Measurements from ENCODE around the gene TAS1R3. TPM values are rescaled to one million over a fixed set of nuclear protein-coding genes. Genes with fewer than 3 reads are reported as not detected.
A peak's percentile ranks its signal among the peaks of the same experiment; 100 is the strongest.

TAS1R3 gene
- polyA plus RNA-seq, 12 donors, result 1.0 to 4.6 (median 2.1) TPM; not detected in 2

DNA sequence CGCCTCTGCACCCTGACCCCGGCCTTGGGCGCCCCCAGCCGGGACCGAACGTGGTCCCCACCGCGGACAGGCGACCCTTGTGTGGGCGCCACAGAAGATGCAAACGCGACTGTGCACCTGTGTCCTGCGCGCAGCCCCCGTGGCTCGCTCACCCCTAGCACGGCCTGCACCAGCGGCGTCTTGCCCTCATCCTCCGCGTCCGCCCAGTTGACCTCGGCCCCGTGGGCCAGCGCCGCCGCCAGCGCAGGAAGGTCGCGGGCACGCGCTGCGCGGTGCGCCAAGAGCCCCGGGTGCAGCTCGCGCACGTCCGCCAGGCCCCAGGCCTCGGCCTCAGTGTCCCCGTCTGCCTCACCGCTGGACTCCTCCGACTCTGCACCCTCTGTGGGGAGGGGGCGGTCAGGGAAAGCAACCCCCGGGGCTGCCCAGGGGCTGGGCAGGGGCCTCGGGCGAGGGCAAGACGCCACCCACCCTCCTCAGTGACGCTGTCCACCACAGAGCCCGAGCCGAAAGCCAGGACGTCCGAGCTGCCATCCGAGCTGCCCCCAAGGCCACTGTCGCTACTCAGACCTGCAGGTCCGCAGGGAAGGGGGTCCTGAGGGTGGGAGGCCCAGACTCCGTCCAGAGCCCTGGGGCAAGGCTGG is 36.7 kb upstream of the TAS1R3 start:
- DNase-seq, result no peak

DNA sequence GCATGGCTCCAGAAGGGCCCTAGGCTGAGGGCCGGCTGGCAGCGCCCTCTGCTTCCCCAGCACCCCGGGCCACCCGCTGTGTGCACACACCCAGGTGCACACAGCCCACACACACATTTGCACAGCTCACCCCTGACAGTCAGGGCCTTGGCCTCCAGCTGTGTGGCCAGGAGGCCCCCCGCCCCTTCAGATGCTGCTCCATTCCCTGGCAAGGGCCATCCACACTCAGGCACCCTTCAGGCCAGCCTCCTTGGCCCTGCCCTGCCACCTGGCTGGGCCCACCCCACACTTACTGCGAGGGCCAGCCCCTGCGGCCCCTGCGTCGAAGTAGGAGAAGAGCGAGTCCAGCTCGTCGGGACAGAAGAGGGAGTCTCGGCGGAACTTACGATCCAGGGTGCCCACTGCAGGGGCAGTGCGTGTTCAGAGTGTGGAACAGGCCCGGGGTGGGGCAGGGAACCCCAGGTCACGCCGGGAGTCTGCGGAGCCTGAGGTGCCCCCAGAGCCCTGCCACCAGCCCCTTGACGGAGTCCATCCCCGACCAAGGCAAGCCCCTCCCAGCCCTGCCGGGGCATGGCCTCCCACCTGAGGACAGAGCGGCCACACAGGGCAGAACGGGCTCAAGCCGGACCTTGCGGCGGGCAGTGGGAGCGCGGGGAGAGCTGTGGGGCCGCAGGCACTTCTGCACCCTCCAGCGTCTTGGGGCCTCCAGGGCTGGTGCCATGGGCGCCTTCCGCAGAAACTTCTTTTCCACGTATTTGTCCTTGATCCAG is 35.7 kb upstream of the TAS1R3 start:
- DNase-seq, result no peak

DNA sequence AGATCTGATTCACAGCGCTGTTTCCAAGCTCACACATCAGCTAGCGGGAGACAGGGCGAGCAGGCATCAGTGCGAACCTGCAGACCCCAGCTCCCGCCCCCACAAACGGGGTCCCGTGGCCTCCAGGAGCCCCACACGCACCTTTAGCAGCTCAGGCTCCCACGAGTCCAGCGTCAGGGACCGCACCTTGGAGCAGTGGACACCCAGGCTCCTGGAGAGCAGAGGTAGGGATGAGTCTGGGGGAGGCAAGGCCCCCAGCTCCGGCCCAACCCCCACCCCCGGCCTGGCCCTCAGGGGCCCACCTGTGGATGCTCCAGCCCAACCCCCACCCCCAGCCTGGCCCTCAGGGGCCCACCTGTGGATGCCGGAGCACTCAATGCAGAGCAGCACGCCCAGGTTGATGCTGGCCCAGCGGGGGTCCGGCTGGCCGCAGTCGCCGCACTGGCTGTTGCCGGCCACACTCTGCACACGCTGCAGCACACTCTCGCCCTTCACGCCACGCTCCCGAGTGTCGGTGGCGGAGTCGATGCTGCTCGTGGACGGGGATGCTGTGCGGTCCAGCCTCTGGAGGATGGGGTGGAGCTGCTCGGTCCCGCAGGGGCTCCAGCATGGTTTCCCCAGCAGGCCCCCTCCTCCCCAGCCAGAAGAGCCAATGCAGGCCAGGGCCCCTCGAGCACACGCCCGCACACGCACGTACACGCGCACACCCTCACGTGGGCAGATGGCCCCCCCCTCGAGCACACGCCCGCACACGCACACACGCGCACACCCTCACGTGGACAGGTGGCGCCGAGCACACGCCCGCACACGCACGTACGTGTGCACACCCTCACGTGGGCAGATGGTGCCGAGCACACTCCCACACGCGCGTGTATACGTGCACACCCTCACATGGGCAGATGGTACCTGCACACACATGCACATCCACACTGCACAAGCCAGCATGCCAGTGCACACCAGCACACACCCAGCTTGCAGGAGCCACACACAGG is 34.7 kb upstream of the TAS1R3 start:
- no peak for DNase-seq

DNA sequence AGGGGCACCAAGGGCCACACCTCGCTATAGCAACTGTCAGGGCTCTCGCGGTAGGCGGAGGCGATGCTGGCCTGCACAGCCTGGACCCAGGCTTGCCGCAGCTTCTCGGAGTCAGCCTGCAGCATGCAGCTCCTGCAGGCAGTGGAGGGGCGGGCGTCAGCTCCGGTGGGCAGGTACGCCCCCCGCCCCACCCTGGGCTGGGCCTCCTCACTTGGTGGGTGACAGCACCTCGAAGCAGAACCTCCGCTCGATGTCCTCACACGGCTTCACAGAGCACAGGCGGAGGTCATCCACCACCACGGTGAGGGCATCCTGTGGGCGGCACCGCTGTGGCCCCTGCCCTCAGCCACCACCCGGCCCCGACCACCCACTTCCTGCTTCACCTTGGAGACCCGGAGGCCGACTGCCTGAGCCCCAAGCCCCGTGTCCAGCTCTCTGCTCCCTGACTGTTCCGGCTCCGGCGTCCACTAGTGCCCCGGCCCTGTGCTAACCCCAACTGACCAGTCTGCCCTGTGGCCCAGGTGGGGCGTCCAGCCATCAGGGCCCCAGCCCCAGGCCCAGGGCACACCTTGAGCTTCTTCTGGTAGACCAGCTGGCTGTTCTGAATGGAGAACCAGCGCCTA is 33.2 kb upstream of the TAS1R3 start:
- no peak for DNase-seq

DNA sequence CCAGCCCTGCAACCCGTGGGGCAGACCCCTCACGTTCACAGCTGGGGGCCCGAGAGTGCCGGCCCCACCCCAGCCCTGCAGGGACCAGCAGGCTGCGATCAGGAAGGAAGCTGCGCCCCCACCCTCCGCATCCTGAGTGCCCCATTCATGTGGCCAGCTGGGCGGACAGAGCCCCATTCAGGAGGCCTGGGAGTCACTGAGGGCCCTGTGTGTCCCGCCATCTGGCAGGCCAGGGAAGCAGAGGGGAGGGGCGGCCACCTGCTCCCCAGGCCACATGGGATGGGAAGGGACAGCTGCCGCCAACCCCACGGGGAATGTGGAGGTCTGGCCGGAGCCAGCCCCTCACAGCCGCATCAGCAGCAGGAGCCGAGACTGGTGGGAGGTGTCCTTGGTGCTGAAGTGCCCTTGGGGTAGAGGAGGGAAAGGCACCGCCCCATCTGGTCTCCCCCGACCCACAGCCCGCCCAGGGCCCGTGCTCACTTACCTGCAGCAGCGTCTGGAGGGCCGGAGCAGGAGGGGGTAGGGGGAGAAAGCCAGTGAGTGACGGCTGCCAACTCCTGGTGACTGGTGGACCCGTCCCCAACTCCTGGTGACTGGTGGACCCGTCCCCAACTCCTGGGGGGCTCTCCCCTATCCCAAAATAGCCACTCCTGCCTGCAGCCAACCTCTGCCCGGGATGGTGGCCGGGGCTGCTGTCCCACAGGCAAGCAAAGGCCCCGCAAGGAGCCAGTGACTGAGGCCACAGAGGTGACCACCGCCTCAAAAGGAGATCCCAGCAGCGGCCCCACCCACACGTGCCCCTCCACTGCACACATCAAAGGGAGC is 32.0 kb upstream of the TAS1R3 start:
- DNase-seq, result peak; percentile 50

DNA sequence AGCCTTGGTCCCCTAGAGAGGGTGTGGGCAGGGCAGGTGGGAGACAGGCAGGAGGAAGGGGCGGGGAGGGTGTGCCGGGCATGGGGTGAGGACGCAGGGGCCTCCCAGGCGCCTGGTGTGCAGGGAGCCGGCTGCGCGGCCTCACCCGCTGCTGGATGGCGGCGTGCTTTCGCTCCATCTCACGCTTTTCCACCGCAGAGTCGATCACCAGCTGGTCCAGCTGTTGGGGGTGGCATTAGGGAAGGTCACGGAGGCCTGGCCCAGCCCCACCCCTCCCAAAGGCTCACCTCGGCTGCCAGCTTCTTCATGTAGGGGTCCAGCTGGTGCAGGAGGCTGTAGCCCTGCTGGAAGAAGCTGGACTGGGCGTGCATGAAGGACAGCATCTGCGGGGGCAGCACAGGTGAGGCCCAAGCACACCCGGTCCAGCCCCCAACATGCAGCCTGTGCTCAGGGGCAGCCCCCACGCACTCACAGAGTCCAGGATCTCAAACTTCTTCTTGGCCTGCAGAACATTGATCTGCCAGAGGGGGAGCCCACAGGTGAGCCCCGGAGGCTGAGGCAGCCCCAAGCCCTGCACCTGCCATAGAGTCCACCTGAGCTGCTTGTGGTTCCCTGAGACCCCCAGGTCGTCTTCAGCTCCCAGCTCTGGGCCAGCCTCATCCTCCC is 31.3 kb upstream of the TAS1R3 start:
- no peak for DNase-seq

DNA sequence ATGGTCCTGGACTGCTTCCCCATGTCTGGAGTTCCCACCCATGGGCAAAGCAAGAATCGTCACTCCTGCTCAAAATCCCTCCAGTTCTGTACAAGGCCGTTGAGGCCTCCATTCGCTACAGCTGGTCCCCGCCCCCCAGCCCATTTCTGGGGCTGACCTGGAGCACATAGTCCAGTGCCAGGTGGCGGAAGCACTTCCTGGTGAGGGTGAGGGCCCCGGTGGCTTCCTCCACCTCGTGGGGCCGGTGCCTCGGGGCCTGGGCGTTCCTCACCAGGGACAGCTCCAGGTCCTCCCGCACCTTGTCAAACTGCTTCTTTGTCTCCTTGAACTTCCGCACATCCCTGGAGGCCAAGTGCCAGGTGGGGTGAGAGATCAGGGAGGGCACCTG is 30.7 kb upstream of the TAS1R3 start:
- DNase-seq, result no peak

DNA sequence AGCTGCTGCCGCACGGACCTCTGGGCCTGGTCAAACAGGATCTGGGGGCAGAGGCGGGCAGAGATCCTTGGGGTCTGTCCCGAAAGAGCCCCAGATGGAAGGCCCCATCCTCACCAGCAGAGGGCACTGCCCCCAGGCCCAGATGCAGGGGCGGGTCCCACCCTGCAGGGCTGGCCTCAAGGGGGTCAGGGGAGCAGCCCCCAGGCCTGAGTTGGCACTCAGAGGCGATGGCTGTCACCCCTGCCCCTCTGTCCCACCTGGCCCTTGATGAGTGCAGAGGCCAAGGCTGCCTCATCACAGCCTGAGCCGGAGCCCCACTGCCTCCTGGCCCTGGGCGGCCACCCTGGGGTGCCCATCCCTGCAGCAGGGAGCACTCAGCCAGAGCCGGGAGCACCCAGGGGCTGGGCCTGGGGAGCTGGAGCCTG is 29.1 kb upstream of the TAS1R3 start:
- no peak for DNase-seq

DNA sequence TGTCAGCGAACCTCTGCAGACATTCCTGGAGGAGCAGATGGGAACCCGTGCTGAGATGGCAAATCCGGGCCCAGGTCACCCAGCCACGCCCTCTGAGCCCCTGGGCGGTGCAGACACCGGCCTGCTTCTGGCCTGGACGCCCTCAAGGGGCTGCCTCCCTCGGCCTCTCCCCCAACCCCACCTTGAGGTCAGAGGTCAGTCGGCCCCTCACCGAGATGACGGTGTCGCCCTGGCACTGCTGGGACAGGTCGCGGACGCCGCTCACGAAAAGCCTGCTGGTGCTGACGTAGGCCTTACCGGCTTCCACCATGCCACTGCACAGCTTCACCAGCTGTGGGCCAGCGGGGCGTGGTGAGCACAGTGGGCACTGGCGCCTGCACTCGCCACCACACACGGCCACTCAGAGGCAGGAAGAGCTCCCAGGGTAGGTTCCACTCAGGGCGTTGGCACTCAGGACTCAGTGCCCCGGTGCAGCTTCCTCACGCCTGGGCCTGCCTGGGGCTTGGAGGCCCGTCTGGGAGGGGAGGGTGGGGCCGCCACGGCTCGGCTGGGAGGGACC is 28.1 kb upstream of the TAS1R3 start:
- no peak for DNase-seq

DNA sequence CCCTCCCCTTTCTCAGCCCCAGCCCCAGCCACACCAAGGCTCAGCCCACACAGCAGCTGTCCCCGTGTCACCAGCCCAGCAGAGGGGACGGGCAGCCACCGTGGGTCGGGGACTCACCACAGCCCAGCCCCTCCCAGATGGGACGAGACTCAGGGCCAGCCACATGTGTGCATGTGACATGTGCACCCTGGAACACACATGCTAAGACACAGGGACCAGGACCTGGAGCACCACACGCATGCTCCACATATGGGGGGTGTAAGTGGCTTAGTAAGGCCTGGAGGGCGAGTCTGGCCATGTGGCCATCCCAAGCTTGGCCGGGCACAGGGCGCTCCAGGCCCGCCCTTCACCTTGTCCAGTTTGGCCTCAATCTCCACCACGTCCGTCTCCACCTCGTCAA is 27.3 kb upstream of the TAS1R3 start:
- no peak for DNase-seq

DNA sequence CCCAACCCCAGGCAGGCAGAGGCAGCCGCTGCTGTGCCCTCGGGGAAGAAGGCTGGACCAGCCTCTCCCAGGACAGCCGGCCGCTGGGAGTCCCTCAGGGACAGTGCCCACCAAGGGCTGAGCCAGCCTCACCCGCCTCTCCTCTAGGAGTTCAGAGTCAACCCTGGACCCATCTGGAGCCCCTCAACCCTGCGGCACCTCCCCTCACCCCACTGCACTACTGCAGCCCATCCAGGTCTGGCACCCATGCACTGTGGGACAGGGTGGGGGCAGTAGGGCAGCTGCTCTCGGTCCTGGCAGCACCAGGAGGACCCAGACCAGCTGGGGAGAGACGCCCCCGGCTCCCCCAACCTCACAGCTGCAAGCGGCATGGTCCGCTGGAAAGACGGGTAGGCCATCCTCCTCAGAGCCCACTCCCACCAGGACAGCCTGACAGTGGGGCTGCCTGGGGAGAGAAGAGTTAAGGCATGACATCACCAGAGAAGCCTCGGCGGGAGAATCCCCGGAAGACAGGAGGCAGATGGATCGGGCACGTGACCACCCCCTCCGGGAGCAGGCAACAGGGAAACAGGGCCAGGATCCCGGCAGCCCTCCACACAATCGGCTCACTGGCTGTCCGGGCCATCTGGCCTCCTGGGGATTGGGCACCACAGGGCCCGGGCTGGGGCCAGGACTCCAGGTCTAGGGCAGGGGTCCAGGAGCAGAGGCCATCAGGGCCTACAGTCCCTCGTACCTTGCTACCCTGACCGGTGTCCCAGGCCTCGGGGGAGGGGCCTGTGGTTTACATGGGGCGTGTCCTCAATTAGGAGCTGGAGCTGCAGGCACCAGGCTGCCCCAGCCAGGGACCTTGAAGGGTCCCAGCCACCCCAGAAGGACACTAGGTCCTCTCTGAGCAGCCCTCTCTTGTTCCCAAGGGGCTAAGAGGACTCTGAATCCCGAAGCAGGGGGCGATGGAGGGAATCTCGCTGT is 26.5 kb upstream of the TAS1R3 start:
- no peak for DNase-seq

DNA sequence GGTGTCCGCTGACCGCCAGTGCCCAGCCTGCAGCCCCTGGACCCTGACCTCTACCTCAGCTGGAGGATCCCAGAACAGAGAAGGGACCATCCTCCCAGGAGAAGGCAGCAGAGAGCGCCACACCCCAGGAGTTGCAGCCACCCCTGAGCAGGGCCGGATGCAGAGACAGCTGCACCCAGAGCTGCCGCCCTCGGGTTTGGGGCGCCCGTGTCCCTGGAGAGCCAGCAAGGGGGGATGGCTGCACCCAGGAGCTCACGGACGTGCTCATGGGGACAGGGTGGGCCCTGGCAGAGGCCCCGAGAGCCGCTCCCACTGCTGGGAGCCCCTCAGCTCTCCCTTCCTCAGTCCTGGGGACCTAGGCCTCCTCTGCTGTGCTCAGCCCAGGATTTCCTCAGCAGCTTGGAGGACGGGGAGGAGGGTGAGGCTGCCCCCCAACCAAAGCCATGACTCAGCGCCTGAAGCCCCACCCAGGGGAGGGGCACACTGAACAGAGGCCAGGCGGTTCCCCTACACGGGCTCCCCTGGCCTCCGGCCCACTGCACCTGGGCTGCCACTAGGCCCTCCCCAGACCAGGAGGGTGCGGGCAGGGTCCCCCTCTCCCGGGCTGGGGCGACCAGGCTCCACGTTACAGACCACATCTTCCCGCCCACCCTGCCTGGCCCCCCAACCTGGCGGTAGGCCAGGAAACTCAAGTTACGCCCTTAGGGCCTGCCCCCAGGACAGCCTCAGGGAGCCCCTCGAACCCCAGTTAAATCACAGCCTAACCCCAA is 25.6 kb upstream of the TAS1R3 start:
- DNase-seq, result peak; percentile 63

DNA sequence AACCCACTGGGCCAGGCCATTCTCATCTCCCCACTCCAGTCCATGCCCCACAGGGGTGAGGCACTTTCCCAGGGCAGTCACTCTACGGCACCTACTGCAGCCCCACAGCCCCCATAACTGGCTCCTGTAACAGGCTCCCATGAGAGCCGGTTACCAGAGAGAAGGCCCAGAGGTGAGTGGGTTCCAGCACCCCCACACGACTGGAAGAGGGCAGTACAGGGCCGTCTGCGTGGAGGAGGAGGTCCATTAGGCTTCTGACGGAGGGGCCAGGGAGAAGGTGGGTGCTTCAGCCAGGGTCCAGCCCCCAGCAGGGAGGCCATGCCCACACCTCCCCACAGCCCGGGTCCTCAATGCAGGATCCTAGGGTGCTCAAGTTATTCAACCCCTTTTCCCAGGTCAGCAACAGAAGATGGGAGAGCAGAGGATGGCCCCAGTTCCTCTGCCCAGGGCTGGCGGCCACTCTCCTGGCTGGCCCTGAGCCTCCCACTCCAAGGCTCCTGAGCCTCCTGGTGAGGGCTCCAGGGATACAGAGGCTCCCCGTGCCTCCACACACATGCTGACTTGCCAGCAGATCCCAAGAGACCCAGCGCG is 24.9 kb upstream of the TAS1R3 start:
- no peak for DNase-seq

DNA sequence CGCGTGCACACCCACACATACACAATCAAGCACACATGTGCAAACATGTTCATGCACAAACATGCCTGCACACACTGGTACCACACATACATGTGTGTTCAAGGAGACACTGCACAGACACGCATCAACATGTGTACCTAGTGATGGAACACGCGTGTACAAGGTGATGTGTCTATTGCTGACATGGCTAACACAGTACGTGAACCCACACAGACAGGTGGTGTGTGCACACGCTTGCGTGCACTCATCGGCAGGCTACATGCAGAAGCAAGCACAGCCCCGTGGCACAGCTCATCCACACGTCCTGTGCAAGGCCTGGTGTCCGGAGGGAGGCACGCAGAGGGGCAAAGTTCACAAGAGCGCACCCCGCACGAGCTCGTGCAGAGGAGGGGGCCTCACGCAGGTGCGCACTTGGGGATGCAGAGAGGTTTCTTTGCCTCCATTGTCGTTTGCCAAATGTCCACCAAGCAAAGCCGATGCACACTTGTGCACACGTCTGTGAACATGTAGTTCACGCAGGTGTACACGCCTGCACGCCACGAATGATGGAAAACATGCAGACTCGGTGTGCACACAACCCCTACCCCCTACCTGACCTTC is 24.3 kb upstream of the TAS1R3 start:
- DNase-seq, result no peak

DNA sequence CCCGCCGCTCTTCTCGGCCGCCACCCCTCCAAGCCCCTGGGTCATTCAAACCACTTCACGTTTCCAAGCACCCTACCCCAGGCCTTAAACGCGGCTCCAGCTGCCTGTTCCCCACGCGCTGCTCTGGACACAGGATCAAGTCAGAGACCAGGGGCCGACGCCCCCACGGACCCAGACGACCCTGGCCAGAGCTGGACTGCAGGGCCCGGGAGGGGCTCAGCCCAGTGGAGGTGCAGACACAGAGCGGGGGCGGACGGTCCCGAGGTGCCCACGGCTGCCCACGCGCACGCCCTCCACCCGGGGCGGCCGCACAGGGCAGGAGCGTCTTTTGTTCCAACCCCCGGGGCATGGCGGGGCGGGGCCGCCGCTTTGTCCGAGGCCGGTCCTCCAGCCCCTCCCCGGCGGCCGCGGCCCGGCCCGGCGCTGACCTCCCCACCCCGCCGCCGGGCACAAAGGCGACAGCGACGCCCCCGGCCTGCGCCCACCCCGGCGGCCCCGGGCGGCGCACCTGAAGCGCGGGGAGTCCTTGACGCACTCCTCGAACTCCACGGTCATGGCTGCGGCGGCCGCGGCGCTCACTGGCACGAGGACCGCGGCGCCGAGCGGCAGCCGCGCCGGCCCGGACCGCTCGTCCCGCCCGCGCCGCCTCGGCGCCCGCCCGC is 23.7 kb upstream of the TAS1R3 start:
- no peak for DNase-seq

DNA sequence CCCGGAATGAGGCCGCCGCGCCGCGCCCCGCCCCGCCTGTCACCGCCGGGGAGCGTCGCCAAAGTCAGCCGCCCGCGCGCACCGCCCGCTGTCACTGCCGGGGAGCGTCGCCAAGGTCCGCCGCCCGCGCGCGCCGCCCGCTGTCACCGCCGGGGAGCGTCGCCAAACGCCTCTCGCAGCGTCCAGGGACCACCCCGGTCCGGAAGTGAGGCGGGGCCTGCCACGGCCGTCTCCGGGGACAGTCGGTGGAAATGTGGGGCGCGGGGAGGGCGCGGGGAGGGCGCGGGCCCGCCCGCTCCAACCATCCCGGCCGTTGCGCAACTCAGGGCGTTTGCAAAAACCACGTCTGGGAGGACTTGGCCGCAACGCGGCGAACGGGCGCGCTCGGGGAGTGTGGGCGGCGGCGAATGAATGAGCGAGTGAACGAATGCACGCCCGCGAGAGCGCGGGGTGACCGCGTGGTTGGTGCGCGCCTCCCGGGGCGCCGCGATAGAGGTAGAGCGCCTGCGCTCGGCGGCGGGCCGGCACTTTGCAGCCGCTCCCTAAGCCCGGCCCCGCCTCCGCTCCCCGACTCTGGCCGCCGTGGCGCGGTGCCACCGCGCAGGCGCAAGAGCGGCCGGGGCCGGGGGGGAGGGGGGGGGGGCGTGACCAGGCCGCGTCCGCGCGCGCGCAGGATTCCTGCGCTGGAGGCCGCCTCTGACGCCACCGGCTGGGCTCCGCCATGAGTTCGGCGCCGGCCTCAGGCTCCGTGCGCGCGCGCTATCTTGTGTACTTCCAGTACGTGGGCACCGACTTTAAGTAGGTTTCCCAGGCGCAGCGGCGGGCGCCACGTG is 22.9 kb upstream of the TAS1R3 start, which contains the start of the genes ACAP3 and PUSL1:
Gene ACAP3 (minus strand): TSS at position 8 of the 833 bp plus-strand sequence. CDS start 115 bp downstream, outside the sequence.
Gene PUSL1 (plus strand): TSS at position 675 of the 833 bp plus-strand sequence. CDS start 47 bp downstream, at position 722.
- DNase-seq, result peak; percentile 91
